Measurements from ENCODE around the gene RFC3. TPM values are rescaled to one million over a fixed set of nuclear protein-coding genes. Genes with fewer than 3 reads are reported as not detected.
A peak's percentile ranks its signal among the peaks of the same experiment; 100 is the strongest.

Gene RFC3
- total and polyA plus RNA-seq, 2 of the 13 experiments (the other 11 are each of a cell fraction or from before 2014, with no cell fraction given), result 16.0 to 55.7 TPM

- TF ChIP-seq, protein P1, sequence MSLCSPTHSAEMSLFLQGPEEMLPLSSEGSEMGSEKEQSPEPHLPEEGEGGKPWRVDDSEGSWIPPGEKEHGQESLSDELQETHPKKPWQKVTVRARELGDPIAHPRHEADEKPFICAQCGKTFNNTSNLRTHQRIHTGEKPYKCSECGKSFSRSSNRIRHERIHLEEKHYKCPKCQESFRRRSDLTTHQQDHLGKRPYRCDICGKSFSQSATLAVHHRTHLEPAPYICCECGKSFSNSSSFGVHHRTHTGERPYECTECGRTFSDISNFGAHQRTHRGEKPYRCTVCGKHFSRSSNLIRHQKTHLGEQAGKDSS (CRISPR knock-in tag; IDR thresholded peaks at IDR 0.05; ENCODE audit: borderline replicate concordance, low read depth), result no peak; the same call in 1 of the 2 replicates
- TF ChIP-seq ZFYVE20 (CRISPR knock-in tag; IDR thresholded peaks at IDR 0.05; ENCODE audit: borderline replicate concordance, low read depth) (no peak), ADNP (CRISPR knock-in tag; IDR thresholded peaks at IDR 0.05) (no peak), ZNF746 (CRISPR knock-in tag; IDR thresholded peaks at IDR 0.05) (peak; percentile 62), TOE1 (CRISPR knock-in tag; IDR thresholded peaks at IDR 0.05) (no peak), ZNF747 (CRISPR knock-in tag; IDR thresholded peaks at IDR 0.05; ENCODE audit: borderline replicate concordance) (peak; percentile 72; the same call in 1 of the 2 replicates), HOXA9 (CRISPR knock-in tag; IDR thresholded peaks at IDR 0.05; ENCODE audit: borderline replicate concordance) (peak; percentile 82; the same call in 1 of the 2 replicates), ZNF781 (CRISPR knock-in tag; IDR thresholded peaks at IDR 0.05; ENCODE audit: borderline replicate concordance, not compliant biosample characterization) (peak; percentile 50), PHF21A (CRISPR knock-in tag; IDR thresholded peaks at IDR 0.05) (peak; percentile 36; the same call in 1 of the 2 replicates), HNRNPH1 (optimal IDR thresholded peaks at IDR 0.05; ENCODE audit: low read depth, low read length) (no peak), ARHGAP35 (CRISPR knock-in tag; IDR thresholded peaks at IDR 0.05; ENCODE audit: borderline replicate concordance) (no peak), CHD2 (IDR thresholded peaks at IDR 0.05; ENCODE audit: low read depth, low read length) (peak; percentile 95), TERF1 (CRISPR knock-in tag; IDR thresholded peaks at IDR 0.05) (no peak), ZUFSP (CRISPR knock-in tag; IDR thresholded peaks at IDR 0.05; ENCODE audit: borderline replicate concordance) (no peak), POLR2A (IDR thresholded peaks at IDR 0.05; ENCODE audit: insufficient read depth in 1 of 2, low read depth in 2 of 2, low read length in 2 of 2) (peak; percentile 59 to 62; a peak in 3 of 4 replicates), ZNF552 (CRISPR knock-in tag; IDR thresholded peaks at IDR 0.05; ENCODE audit: borderline replicate concordance) (no peak), CREM (IDR thresholded peaks at IDR 0.05) (peak; percentile 97), CREM (CRISPR knock-in tag; IDR thresholded peaks at IDR 0.05) (peak; percentile 68; the same call in 1 of the 2 replicates), TBX2 (CRISPR knock-in tag; IDR thresholded peaks at IDR 0.05; ENCODE audit: borderline replicate concordance) (peak; percentile 77), PCBP2 (optimal IDR thresholded peaks at IDR 0.05; ENCODE audit: low read depth, low read length, poor library complexity, severe bottlenecking) (no peak), AGO1 (IDR thresholded peaks at IDR 0.05; ENCODE audit: low read depth, low read length, poor library complexity, severe bottlenecking) (no peak), ZBTB37 (CRISPR knock-in tag; IDR thresholded peaks at IDR 0.05) (peak; percentile 50; the same call in 1 of the 2 replicates), NCOA1 (CRISPR knock-in tag; IDR thresholded peaks at IDR 0.05) (no peak)
- TF ChIP-seq, protein P2, sequence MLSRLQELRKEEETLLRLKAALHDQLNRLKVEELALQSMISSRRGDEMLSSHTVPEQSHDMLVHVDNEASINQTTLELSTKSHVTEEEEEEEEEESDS (CRISPR knock-in tag; IDR thresholded peaks at IDR 0.05; ENCODE audit: borderline replicate concordance), result no peak
These were observed at the start of gene RFC3 (continued) for GRCh38 chr13:33817901-33818706.
